Duodenal mucosa (tissue), 2 donors: ENCODE results near the gene RFPL2.
"Not testable (repeated sequence)": the region's sequence is repeated elsewhere in the genome, so short reads cannot be mapped to it uniquely, and the experiment has no call there.

Experiments
- H3K27ac ChIP-seq: one replicate; pipeline ENCODE4 v1.7.0; 2013; ENCODE audit warnings: low read depth, low read length
- H3K27me3 ChIP-seq, 2 donors: one replicate each; pipeline ENCODE4 v1.7.0; 2013; ENCODE audit warnings: low read length in 2 of 2, control low read depth in 1 of 2; ENCODE audit not compliant: insufficient read depth in 2 of 2, control insufficient read depth in 1 of 2
- H3K36me3 ChIP-seq, 2 donors: one replicate each; pipeline ENCODE4 v1.7.0; 2013; ENCODE audit warnings: low read length in 2 of 2, control low read depth in 1 of 2; ENCODE audit not compliant: insufficient read depth in 2 of 2, control insufficient read depth in 1 of 2
- H3K4me1 ChIP-seq, 2 donors: one replicate each; pipeline ENCODE4 v1.7.0; 2013; ENCODE audit warnings: low read length in 2 of 2, control low read depth in 1 of 2; ENCODE audit not compliant: insufficient read depth in 2 of 2, control insufficient read depth in 1 of 2
- H3K4me3 ChIP-seq, 2 donors: one replicate each; pipeline ENCODE4 v1.7.0; 2013; ENCODE audit warnings: low read length in 2 of 2, low read depth in 1 of 2
- H3K9ac ChIP-seq, 2 donors: one replicate each; pipeline ENCODE4 v1.7.0; 2013; ENCODE audit warnings: low read length in 2 of 2, low read depth in 1 of 2
- H3K9me3 ChIP-seq, 2 donors: one replicate each; pipeline ENCODE4 v1.7.0; 2013; ENCODE audit warnings: low read length in 2 of 2, control low read depth in 1 of 2; ENCODE audit not compliant: control insufficient read depth in 1 of 2

Gene RFPL2

GRCh38 chr22:32147128-32147527 is 57.7 kb downstream of the RFPL2 start:
- not testable (repeated sequence) for H3K4me3 ChIP-seq, H3K9me3 ChIP-seq, H3K4me1 ChIP-seq, H3K27ac ChIP-seq, H3K36me3 ChIP-seq, H3K9ac ChIP-seq, H3K27me3 ChIP-seq

GRCh38 chr22:32144496-32145274 is 60.2 kb downstream of the RFPL2 start:
- Histone ChIP-seq H3K9ac (no peak overlapping the region), H3K9me3 (peaks cover 0 to 6% of the 10 kb centered on the region in 2 donors), H3K27me3 (no peaks in the 10 kb centered on the region), H3K27ac (no peak overlapping the region), H3K4me1 (no peaks in the 10 kb centered on the region), H3K36me3 (no peaks in the 10 kb centered on the region), H3K4me3 (no peak overlapping the region)

GRCh38 chr22:32142600-32142999 is 62.3 kb downstream of the RFPL2 start:
- no peak overlapping the region for H3K4me3 ChIP-seq
- H3K9ac ChIP-seq = no peak overlapping the region
- H3K9me3 ChIP-seq = peaks cover 0 to 6% of the 10 kb centered on the region in 2 donors
- H3K4me1 ChIP-seq = peaks cover 1 to 2% of the 10 kb centered on the region in 2 donors
- H3K36me3 ChIP-seq = no peaks in the 10 kb centered on the region
- H3K27ac ChIP-seq = no peak overlapping the region
- H3K27me3 ChIP-seq = no peaks in the 10 kb centered on the region

GRCh38 chr22:32140688-32141087 is 64.2 kb downstream of the RFPL2 start:
- not testable (repeated sequence) for H3K4me1 ChIP-seq, H3K27me3 ChIP-seq, H3K36me3 ChIP-seq, H3K9ac ChIP-seq, H3K4me3 ChIP-seq, H3K27ac ChIP-seq, H3K9me3 ChIP-seq
